ENCODE results near the gene SHMT2. TPM values are rescaled to one million over a fixed set of nuclear protein-coding genes. Genes with fewer than 3 reads are reported as not detected.

Gene SHMT2
- total RNA-seq, 1 donor from 2014 or later: 490 TPM

- H3K4me3 ChIP-seq (ENCODE audit: low read depth, low read length): no peak overlapping the region
- DNase-seq (ENCODE audit: low read depth): peak; percentile 43
- TF ChIP-seq, protein P1, sequence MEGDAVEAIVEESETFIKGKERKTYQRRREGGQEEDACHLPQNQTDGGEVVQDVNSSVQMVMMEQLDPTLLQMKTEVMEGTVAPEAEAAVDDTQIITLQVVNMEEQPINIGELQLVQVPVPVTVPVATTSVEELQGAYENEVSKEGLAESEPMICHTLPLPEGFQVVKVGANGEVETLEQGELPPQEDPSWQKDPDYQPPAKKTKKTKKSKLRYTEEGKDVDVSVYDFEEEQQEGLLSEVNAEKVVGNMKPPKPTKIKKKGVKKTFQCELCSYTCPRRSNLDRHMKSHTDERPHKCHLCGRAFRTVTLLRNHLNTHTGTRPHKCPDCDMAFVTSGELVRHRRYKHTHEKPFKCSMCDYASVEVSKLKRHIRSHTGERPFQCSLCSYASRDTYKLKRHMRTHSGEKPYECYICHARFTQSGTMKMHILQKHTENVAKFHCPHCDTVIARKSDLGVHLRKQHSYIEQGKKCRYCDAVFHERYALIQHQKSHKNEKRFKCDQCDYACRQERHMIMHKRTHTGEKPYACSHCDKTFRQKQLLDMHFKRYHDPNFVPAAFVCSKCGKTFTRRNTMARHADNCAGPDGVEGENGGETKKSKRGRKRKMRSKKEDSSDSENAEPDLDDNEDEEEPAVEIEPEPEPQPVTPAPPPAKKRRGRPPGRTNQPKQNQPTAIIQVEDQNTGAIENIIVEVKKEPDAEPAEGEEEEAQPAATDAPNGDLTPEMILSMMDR (IDR thresholded peaks at IDR 0.05; ENCODE audit: insufficient read depth, low read length, poor library complexity, severe bottlenecking): peak; percentile 98
- H3K27me3 ChIP-seq (ENCODE audit: control insufficient read depth, insufficient read depth, low read length): peaks cover 39% of the 10 kb centered on the region
- no peaks in the 10 kb centered on the region for H3K36me3 ChIP-seq (ENCODE audit: control insufficient read depth, insufficient read depth, low read length)
These were observed 16.3 kb upstream of the SHMT2 start for GRCh38 chr12:57213058-57213715.

GRCh38 chr12:57213763-57214397, 15.6 kb upstream of the SHMT2 start:
- no peak for DNase-seq (ENCODE audit: low read depth)
- Histone ChIP-seq H3K36me3 (ENCODE audit: control insufficient read depth, insufficient read depth, low read length) (no peaks in the 10 kb centered on the region), H3K4me3 (ENCODE audit: low read depth, low read length) (no peak overlapping the region), H3K27me3 (ENCODE audit: control insufficient read depth, insufficient read depth, low read length) (peaks cover 45% of the 10 kb centered on the region)
- TF ChIP-seq, protein P1 (IDR thresholded peaks at IDR 0.05; ENCODE audit: insufficient read depth, low read length, poor library complexity, severe bottlenecking): no peak

DNA sequence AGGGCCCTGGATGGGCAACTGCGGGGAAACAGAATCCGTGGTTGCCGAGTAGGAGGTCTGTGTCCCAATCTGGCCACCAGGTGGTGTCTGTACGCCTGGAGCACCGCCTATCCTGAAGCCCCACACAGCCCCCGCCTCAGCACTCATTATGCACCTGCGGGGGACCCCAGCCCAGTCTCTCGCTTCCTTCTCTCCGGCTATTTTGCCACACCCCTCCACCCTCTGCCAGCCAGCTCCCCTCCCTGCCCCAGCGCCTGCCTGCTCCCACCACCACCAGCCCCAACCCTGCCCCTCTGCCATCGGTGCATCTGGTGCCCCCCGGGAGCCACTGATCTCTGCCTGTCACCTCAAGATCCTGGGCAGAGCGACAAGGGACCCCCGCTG, 15.1 kb upstream of the SHMT2 start:
- Histone ChIP-seq H3K4me3 (ENCODE audit: low read depth, low read length) (no peak overlapping the region), H3K36me3 (ENCODE audit: control insufficient read depth, insufficient read depth, low read length) (no peaks in the 10 kb centered on the region), H3K27me3 (ENCODE audit: control insufficient read depth, insufficient read depth, low read length) (peaks cover 50% of the 10 kb centered on the region)
- no peak for DNase-seq (ENCODE audit: low read depth)
- TF ChIP-seq, protein P1 (IDR thresholded peaks at IDR 0.05; ENCODE audit: insufficient read depth, low read length, poor library complexity, severe bottlenecking): peak; percentile 75

DNA sequence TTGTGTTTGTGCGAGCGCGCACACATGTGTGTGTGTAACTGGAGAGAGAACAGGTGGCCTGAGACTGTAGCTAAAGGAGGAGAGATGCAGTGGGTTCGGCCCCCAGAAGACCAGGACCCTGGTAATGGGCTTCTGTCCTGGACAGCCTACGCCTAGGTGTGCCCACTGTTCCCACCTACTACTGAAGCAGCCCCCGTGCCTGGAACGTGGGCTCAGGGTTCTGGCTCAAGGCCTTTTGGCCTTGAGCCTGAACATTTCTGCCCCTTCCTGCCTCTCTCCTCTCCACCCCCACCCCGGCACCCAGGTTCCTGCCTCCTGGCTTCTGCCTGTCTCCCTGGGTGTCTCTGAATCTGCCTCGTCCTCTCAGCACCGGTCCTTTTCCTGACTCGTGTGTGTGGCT, 14.4 kb upstream of the SHMT2 start:
- H3K4me3 ChIP-seq (ENCODE audit: low read depth, low read length): no peak overlapping the region
- no peak for DNase-seq (ENCODE audit: low read depth)
- H3K27me3 ChIP-seq (ENCODE audit: control insufficient read depth, insufficient read depth, low read length): peaks cover 57% of the 10 kb centered on the region
- no peaks in the 10 kb centered on the region for H3K36me3 ChIP-seq (ENCODE audit: control insufficient read depth, insufficient read depth, low read length)
- TF ChIP-seq, protein P1 (IDR thresholded peaks at IDR 0.05; ENCODE audit: insufficient read depth, low read length, poor library complexity, severe bottlenecking): no peak

- TF ChIP-seq, protein P1 (IDR thresholded peaks at IDR 0.05; ENCODE audit: insufficient read depth, low read length, poor library complexity, severe bottlenecking): no peak
- Histone ChIP-seq H3K36me3 (ENCODE audit: control insufficient read depth, insufficient read depth, low read length) (no peaks in the 10 kb centered on the region), H3K4me3 (ENCODE audit: low read depth, low read length) (no peak overlapping the region), H3K27me3 (ENCODE audit: control insufficient read depth, insufficient read depth, low read length) (peaks cover 62% of the 10 kb centered on the region)
- no peak for DNase-seq (ENCODE audit: low read depth)
These were observed 13.9 kb upstream of the SHMT2 start for GRCh38 chr12:57215668-57216013.
